ENCODE measurements around the gene ATP1A1. TPM values are rescaled to one million over a fixed set of nuclear protein-coding genes. Genes with fewer than 3 reads are reported as not detected.

Gene ATP1A1
- total and polyA plus RNA-seq, 2 donors (not counting 1 experiment from before 2014, with no cell fraction given), result 58.9 to 107 TPM

GRCh38 chr1:116377541-116378529 lies 4.8 kb downstream of the ATP1A1 start:
- Histone ChIP-seq H3K27me3 (replicated peaks in 1 of 4; ENCODE audit: control extremely low read depth in 1 of 4, control insufficient read depth in 3 of 4, insufficient read depth in 4 of 4, low read length in 3 of 4) (no peaks in the 10 kb centered on the region), H3K9me3 (ENCODE audit: control extremely low read depth in 1 of 3, control insufficient read depth in 2 of 3, insufficient read depth in 1 of 3, low read length in 2 of 3) (no peaks in the 10 kb centered on the region), H3K9ac (ENCODE audit: low read length) (peak overlapping the region; percentile 43), H3K4me2 (replicated peaks; ENCODE audit: low read depth, low read length, poor library complexity, severe bottlenecking) (peak overlapping the region; percentile 96), H3K4me3 (ENCODE audit: control extremely low read depth in 1 of 5, extremely low read depth in 1 of 5, insufficient read depth in 1 of 5, low read depth in 2 of 5, low read length in 4 of 5) (peak overlapping the region in 4 of 5 experiments; percentile 0 to 43 (median 29)), H3K79me2 (ENCODE audit: control insufficient read depth, insufficient read depth, low read length) (peaks cover 75% of the 10 kb centered on the region), H2AFZ (ENCODE audit: insufficient read depth, low read depth, low read length, poor library complexity, severe bottlenecking) (peak overlapping the region; percentile 46), H3K36me3 (replicated peaks in 1 of 2; ENCODE audit: control extremely low read depth in 1 of 2, control insufficient read depth in 1 of 2, extremely low read depth in 1 of 2, insufficient read depth in 2 of 2, low read length in 1 of 2) (no peaks in the 10 kb centered on the region), H3K4me1 (ENCODE audit: control insufficient read depth in 2 of 2, insufficient read depth in 2 of 2, low read length in 2 of 2) (peaks cover 48 to 58% of the 10 kb centered on the region in 2 donors), H4K20me1 (ENCODE audit: control insufficient read depth, insufficient read depth, low read length, poor library complexity, severe bottlenecking) (peaks cover 38% of the 10 kb centered on the region), H3K27ac (ENCODE audit: low read length in 2 of 2) (peak overlapping the region; percentile 67 to 75)
- POLR2A ChIA-PET, result interaction anchor here (0.6 kb wide), 1 partner anchor 402 kb away, joined by 5 read pairs; no protein-coding TSS in a partner anchor
- H3K27me3 Mint-ChIP-seq, result no peaks in the 10 kb centered on the region
- CTCF ChIA-PET, result interaction anchor here (1.0 to 1.3 kb wide), 3 partner anchors 99 to 238 kb away, joined by 3 to 4 read pairs (median 3); no protein-coding TSS in a partner anchor
- WGBS (ENCODE audit: insufficient coverage), result 35% methylated on average over 6 of the region's 13 CpGs
- TF ChIP-seq CTCF (IDR thresholded peaks at IDR 0.05) (no peak), EZH2 (IDR thresholded peaks at IDR 0.05; ENCODE audit: borderline replicate concordance, insufficient read depth, low read depth, low read length, poor library complexity, severe bottlenecking) (no peak)
- peak; percentile 73 for DNase-seq
- H3K9me3 Mint-ChIP-seq (ENCODE audit: insufficient read depth), result no peaks in the 10 kb centered on the region
- intact Hi-C loops (cut with micrococcal nuclease), result loop anchor here (5.0 to 10.0 kb wide), 3 partner anchors 124 to 1227 kb away; partner anchors contain the start of gene TENT5C
- H3K4me1 Mint-ChIP-seq, result peaks cover 78% of the 10 kb centered on the region
- ATAC-seq (ENCODE audit: low read depth), result peak; percentile 40
- H3K27ac Mint-ChIP-seq, result peak overlapping the region; percentile 94
- peak overlapping the region; percentile 83 for H3K4me3 Mint-ChIP-seq
